WTC11 (cell line): ENCODE results near the gene CDRT4. TPM values are rescaled to one million over a fixed set of nuclear protein-coding genes. Genes with fewer than 3 reads are reported as not detected.

Experiments used
- ATAC-seq: fragments of 200-7000 bp; cut with Tn5 transposase; 2 replicates; pipeline ENCODE4 v1.10.0; 2021; ENCODE audit warnings: mild to moderate bottlenecking, moderate library complexity
- CTCF ChIA-PET: fragments of 300-600 bp; sonication (Branson Sonifier 250); formaldehyde crosslinking; loops from one replicate; lab custom pipeline; 2021; ENCODE audit warnings: antibody characterized with exemption; lab: Charles Lee
- POLR2A ChIA-PET: fragments of 350-600 bp; sonication (Branson Sonifier 250); formaldehyde crosslinking; loops from one replicate; lab custom pipeline; 2021; ENCODE audit warnings: antibody characterized with exemption; lab: Charles Lee
- DNase-seq: peaks from one replicate; pipeline ENCODE4 v3.0.0; 2021; ENCODE audit warnings: low spot score
- H3K27ac Mint-ChIP-seq: 2 replicates; pipeline ENCODE4 v1.8.0; 2021; ENCODE audit warnings: mixed read lengths
- H3K27me3 Mint-ChIP-seq: 2 replicates; pipeline ENCODE4 v1.8.0; 2021; ENCODE audit warnings: low read depth, mild to moderate bottlenecking, moderate library complexity, mixed read lengths
- H3K36me3 Mint-ChIP-seq: 2 replicates; pipeline ENCODE4 v1.8.0; 2021; ENCODE audit warnings: mixed read lengths
- H3K4me1 Mint-ChIP-seq: 2 replicates; pipeline ENCODE4 v1.8.0; 2022; ENCODE audit warnings: mixed read lengths
- H3K4me3 Mint-ChIP-seq: 2 replicates; pipeline ENCODE4 v1.8.0; 2021; ENCODE audit warnings: mild to moderate bottlenecking, moderate library complexity, mixed read lengths
- H3K9me3 Mint-ChIP-seq: 2 replicates; pipeline ENCODE4 v1.8.0; 2021; ENCODE audit warnings: mixed read lengths
- ARID4B ChIP-seq: sonication (generic); formaldehyde crosslinking; IDR thresholded peaks from 2 replicates; pipeline ENCODE4 v1.8.0; 2023; ENCODE audit warnings: missing genetic modification reagents, mild to moderate bottlenecking, borderline replicate concordance
- CREM ChIP-seq: sonication (generic); formaldehyde crosslinking; IDR thresholded peaks from 2 replicates; pipeline ENCODE4 v1.8.1; 2022; ENCODE audit warnings: mild to moderate bottlenecking, missing genetic modification reagents, moderate library complexity
- ERG ChIP-seq: fragments of 250-450 bp; sonication (Bioruptor Pico); IDR thresholded peaks from 2 replicates; pipeline ENCODE4 v1.8.0; 2021; ENCODE audit warnings: mild to moderate bottlenecking
- ETV6 ChIP-seq: sonication (generic); formaldehyde crosslinking; IDR thresholded peaks from 2 replicates; pipeline ENCODE4 v1.8.1; 2022; ENCODE audit warnings: mild to moderate bottlenecking, missing genetic modification reagents
- FOXP4 ChIP-seq: sonication (generic); formaldehyde crosslinking; IDR thresholded peaks from 2 replicates; pipeline ENCODE4 v1.8.0; 2022; ENCODE audit warnings: mild to moderate bottlenecking, missing genetic modification reagents
- HMGXB4 ChIP-seq: sonication (generic); formaldehyde crosslinking; IDR thresholded peaks from 2 replicates; pipeline ENCODE4 v1.8.1; 2023; ENCODE audit warnings: mild to moderate bottlenecking, moderate library complexity, missing genetic modification reagents
- IRF2 ChIP-seq: sonication (generic); formaldehyde crosslinking; IDR thresholded peaks from 2 replicates; pipeline ENCODE4 v1.8.0; 2022; ENCODE audit warnings: low read depth, missing genetic modification reagents, borderline replicate concordance
- SMAD4 ChIP-seq: sonication (generic); formaldehyde crosslinking; IDR thresholded peaks from 2 replicates; pipeline ENCODE4 v1.8.0; 2022; ENCODE audit warnings: mild to moderate bottlenecking, missing genetic modification reagents
- TCF7 ChIP-seq: sonication (generic); formaldehyde crosslinking; IDR thresholded peaks from 2 replicates; pipeline ENCODE4 v1.8.0; 2022; ENCODE audit warnings: mild to moderate bottlenecking, low read depth, missing genetic modification reagents, moderate library complexity
- TP53 ChIP-seq: sonication (generic); formaldehyde crosslinking; IDR thresholded peaks from 2 replicates; pipeline ENCODE4 v1.8.1; 2023; ENCODE audit warnings: mild to moderate bottlenecking, missing genetic modification reagents
- USF1 ChIP-seq: sonication (generic); formaldehyde crosslinking; IDR thresholded peaks from 2 replicates; pipeline ENCODE4 v1.8.0; 2022; ENCODE audit warnings: mild to moderate bottlenecking, missing genetic modification reagents
- ZBTB43 ChIP-seq: sonication (generic); formaldehyde crosslinking; IDR thresholded peaks from 2 replicates; pipeline ENCODE4 v1.8.1; 2023; ENCODE audit warnings: mild to moderate bottlenecking, missing genetic modification reagents
- ZMAT4 ChIP-seq: fragments of 250-450 bp; sonication (Bioruptor Pico); IDR thresholded peaks from 2 replicates; pipeline ENCODE4 v1.9.0; 2021; ENCODE audit warnings: mild to moderate bottlenecking
- ZNF281 ChIP-seq: sonication (generic); formaldehyde crosslinking; IDR thresholded peaks from 2 replicates; pipeline ENCODE4 v1.8.0; 2023; ENCODE audit warnings: mild to moderate bottlenecking, missing genetic modification reagents
- ZNF396 ChIP-seq: fragments of 250-450 bp; sonication (Bioruptor Pico); IDR thresholded peaks from 2 replicates; pipeline ENCODE4 v1.8.0; 2021; ENCODE audit warnings: mild to moderate bottlenecking, moderate library complexity, borderline replicate concordance
- total RNA-seq: library from RNA; stranded (reverse); gene quantifications from 3 replicates; pipeline ENCODE4 v1.2.3, GENCODE V29; 2021

Gene CDRT4
- total RNA-seq, 1 experiment from 2014 or later: 4.9 TPM

- TF ChIP-seq FOXP4 (CRISPR knock-in tag) (no peak), ERG (no peak), ZBTB43 (no peak), ZNF396 (CRISPR knock-in tag) (no peak), ZNF281 (CRISPR knock-in tag) (no peak), USF1 (CRISPR knock-in tag) (no peak), SMAD4 (CRISPR knock-in tag) (no peak), ARID4B (CRISPR knock-in tag) (no peak), TP53 (CRISPR knock-in tag) (no peak), ETV6 (CRISPR knock-in tag) (no peak), ZMAT4 (CRISPR knock-in tag) (no peak), CREM (no peak)
These were observed 44.9 kb downstream of the CDRT4 start (continued) for GRCh38 chr17:15422392-15422965.

GRCh38 chr17:15418781-15419180 is 48.6 kb downstream of the CDRT4 start:
- Mint-ChIP-seq H3K36me3 (no peaks in the 10 kb centered on the region; the same call in 1 of the 2 replicates), H3K4me3 (no peak overlapping the region), H3K27ac (no peak overlapping the region), H3K4me1 (peaks cover 10% of the 10 kb centered on the region), H3K27me3 (no peaks in the 10 kb centered on the region; the same call in 1 of the 2 replicates), H3K9me3 (0 out of 2 replicates have a peak, but pooled peaks cover 6% of the 10 kb centered on the region)
- CTCF ChIA-PET: interaction anchor here (1.0 to 1.5 kb wide), 4 partner anchors 18 to 161 kb away, joined by 3 to 5 read pairs (median 4); no protein-coding TSS in a partner anchor
- TF ChIP-seq TCF7 (CRISPR knock-in tag) (no peak), HMGXB4 (no peak), IRF2 (CRISPR knock-in tag) (no peak)
- POLR2A ChIA-PET: no interaction called here
- DNase-seq (no peak), ATAC-seq (no peak)
